DOHH2 (cell line): ENCODE measurements around the gene PLPP3.

Source experiments
- H3F3A ChIP-seq: fragments of 200-600 bp; sonication (generic), shearing (Covaris generic); 2 replicates; pipeline ENCODE4 v1.6.0; 2016; ENCODE audit warnings: antibody characterized with exemption, mild to moderate bottlenecking; ENCODE audit not compliant: control insufficient read depth, insufficient read depth
- H3K27ac ChIP-seq: fragments of 200-600 bp; sonication (generic); 2 replicates; pipeline ENCODE4 v1.5.1; 2014; ENCODE audit warnings: low read depth, mild to moderate bottlenecking, low read length, moderate library complexity
- H3K27me3 ChIP-seq: fragments of 200-600 bp; sonication (generic); 2 replicates; pipeline ENCODE4 v1.6.1; 2014; ENCODE audit warnings: mild to moderate bottlenecking, low read length, mixed read lengths; ENCODE audit not compliant: control insufficient read depth
- H3K36me3 ChIP-seq: fragments of 200-600 bp; sonication (generic); 2 replicates; pipeline ENCODE4 v1.6.1; 2014; ENCODE audit warnings: mild to moderate bottlenecking, low read length, moderate library complexity, mixed read lengths; ENCODE audit not compliant: control insufficient read depth
- H3K4me1 ChIP-seq: fragments of 200-600 bp; sonication (generic); 2 replicates; pipeline ENCODE4 v1.6.1; 2014; ENCODE audit warnings: mild to moderate bottlenecking, low read length, mixed read lengths; ENCODE audit not compliant: control insufficient read depth
- H3K4me2 ChIP-seq: fragments of 200-600 bp; sonication (generic); 2 replicates; pipeline ENCODE4 v1.6.0; 2014; ENCODE audit warnings: mild to moderate bottlenecking, low read length, moderate library complexity
- H3K4me3 ChIP-seq: fragments of 200-600 bp; sonication (generic); 2 replicates; pipeline ENCODE4 v1.5.1; 2014; ENCODE audit warnings: mild to moderate bottlenecking, low read length, mixed read lengths
- H3K79me2 ChIP-seq: fragments of 200-600 bp; sonication (generic); 2 replicates; pipeline ENCODE4 v1.6.1; 2014; ENCODE audit warnings: mild to moderate bottlenecking, low read length, mixed read lengths; ENCODE audit not compliant: control insufficient read depth
- H3K9me2 ChIP-seq: fragments of 200-600 bp; sonication (generic); replicated peaks from 2 replicates; pipeline ENCODE4 v1.6.1; 2014; ENCODE audit warnings: mild to moderate bottlenecking, low read length, mixed read lengths; ENCODE audit not compliant: control insufficient read depth
- H3K9me3 ChIP-seq: fragments of 200-600 bp; sonication (generic); 2 replicates; pipeline ENCODE4 v1.6.1; 2014; ENCODE audit warnings: antibody characterized with exemption, low read length, mixed read lengths; ENCODE audit not compliant: control insufficient read depth, insufficient read depth
- H4K20me1 ChIP-seq: fragments of 200-600 bp; sonication (generic); 2 replicates; pipeline ENCODE4 v1.6.0; 2014; ENCODE audit warnings: low read depth, mild to moderate bottlenecking, antibody characterized with exemption, low read length, moderate library complexity; ENCODE audit not compliant: control insufficient read depth, insufficient read depth
- CTCF ChIP-seq: fragments of 200-600 bp; sonication (generic); IDR thresholded peaks from one replicate; pipeline ENCODE4 v1.5.1; 2014; ENCODE audit warnings: antibody characterized with exemption, mild to moderate bottlenecking, low read depth, low read length; ENCODE audit not compliant: poor library complexity, severe bottlenecking
- EZH2phosphoT487 ChIP-seq: fragments of 200-600 bp; sonication (generic); IDR thresholded peaks from 2 replicates; pipeline ENCODE4 v1.6.1; 2017; ENCODE audit warnings: borderline replicate concordance, mild to moderate bottlenecking, antibody characterized with exemption, low read length, moderate library complexity, mixed read lengths

Gene PLPP3

GRCh38 chr1:56501888-56502287 lies 77.5 kb downstream of the PLPP3 start:
- no peaks in the 10 kb centered on the region for H3K79me2 ChIP-seq
- no peaks in the 10 kb centered on the region for H3K9me2 ChIP-seq
- H3F3A ChIP-seq: no peaks in the 10 kb centered on the region
- no peak overlapping the region for H3K4me2 ChIP-seq
- H3K4me1 ChIP-seq: no peaks in the 10 kb centered on the region
- H4K20me1 ChIP-seq: no peaks in the 10 kb centered on the region
- TF ChIP-seq CTCF (no peak), EZH2phosphoT487 (no peak)
- H3K27me3 ChIP-seq: no peaks in the 10 kb centered on the region
- no peaks in the 10 kb centered on the region for H3K9me3 ChIP-seq
- no peaks in the 10 kb centered on the region for H3K36me3 ChIP-seq
- no peak overlapping the region for H3K27ac ChIP-seq
- H3K4me3 ChIP-seq: no peak overlapping the region

- Histone ChIP-seq H4K20me1 (no peaks in the 10 kb centered on the region), H3K4me2 (no peak overlapping the region), H3K4me3 (no peak overlapping the region), H3K79me2 (no peaks in the 10 kb centered on the region), H3K4me1 (no peaks in the 10 kb centered on the region), H3K27ac (no peak overlapping the region), H3F3A (no peaks in the 10 kb centered on the region), H3K9me2 (no peaks in the 10 kb centered on the region), H3K9me3 (no peaks in the 10 kb centered on the region), H3K36me3 (no peaks in the 10 kb centered on the region), H3K27me3 (no peaks in the 10 kb centered on the region)
- no peak for TF ChIP-seq EZH2phosphoT487
- no peak for TF ChIP-seq CTCF
Observed at GRCh38 chr1:56501426-56501825, 77.9 kb downstream of the PLPP3 start.

- Histone ChIP-seq H3K9me2 (no peaks in the 10 kb centered on the region), H3K79me2 (no peaks in the 10 kb centered on the region), H3K27ac (no peak overlapping the region), H3K4me3 (no peak overlapping the region), H3K4me2 (no peak overlapping the region), H3K4me1 (no peaks in the 10 kb centered on the region), H4K20me1 (no peaks in the 10 kb centered on the region), H3K36me3 (no peaks in the 10 kb centered on the region), H3K9me3 (no peaks in the 10 kb centered on the region), H3K27me3 (no peaks in the 10 kb centered on the region), H3F3A (no peaks in the 10 kb centered on the region)
- no peak for TF ChIP-seq EZH2phosphoT487
- no peak for TF ChIP-seq CTCF
Observed at GRCh38 chr1:56496821-56497772, 82.3 kb downstream of the PLPP3 start.
